KMS-11 (cell line): ENCODE results near the gene FGD6.
"Not testable (repeated sequence)": the region's sequence is repeated elsewhere in the genome, so short reads cannot be mapped to it uniquely, and the experiment has no call there.

Source experiments
- H2AFZ ChIP-seq: fragments of 200-600 bp; sonication (generic); 2 replicates; pipeline ENCODE4 v1.6.1; 2016; ENCODE audit warnings: antibody characterized with exemption, mixed run types, low read depth
- H3K27ac ChIP-seq: fragments of 200-600 bp; sonication (generic); 2 replicates; pipeline ENCODE4 v1.6.1; 2016; ENCODE audit warnings: mild to moderate bottlenecking, mixed run types
- H3K27me3 ChIP-seq: fragments of 200-600 bp; sonication (generic); 2 replicates; pipeline ENCODE4 v1.6.1; 2017; ENCODE audit warnings: mild to moderate bottlenecking, low read depth, mixed run types, moderate library complexity; ENCODE audit not compliant: insufficient read depth
- H3K36me3 ChIP-seq: fragments of 200-600 bp; sonication (generic); 2 replicates; pipeline ENCODE4 v1.6.1; 2017; ENCODE audit warnings: mild to moderate bottlenecking, mixed run types; ENCODE audit not compliant: insufficient read depth
- H3K4me1 ChIP-seq: fragments of 200-600 bp; sonication (generic); 2 replicates; pipeline ENCODE4 v1.6.1; 2016; ENCODE audit warnings: mild to moderate bottlenecking, low read depth, mixed run types; ENCODE audit not compliant: poor library complexity, severe bottlenecking
- H3K4me2 ChIP-seq: fragments of 200-600 bp; sonication (generic); 2 replicates; pipeline ENCODE4 v1.7.0; 2016; ENCODE audit warnings: mild to moderate bottlenecking, mixed run types
- H3K4me3 ChIP-seq: fragments of 200-600 bp; sonication (generic); IDR thresholded peaks from 2 replicates; pipeline ENCODE4 v1.6.1; 2017; ENCODE audit warnings: low read depth, low read length, mixed read lengths; ENCODE audit not compliant: insufficient read depth
- H3K79me2 ChIP-seq: fragments of 200-600 bp; sonication (generic); 2 replicates; pipeline ENCODE4 v1.6.1; 2016; ENCODE audit warnings: low read depth, mixed run types; ENCODE audit not compliant: insufficient read depth
- H3K9ac ChIP-seq: fragments of 200-600 bp; sonication (generic); 2 replicates; pipeline ENCODE4 v1.6.1; 2016; ENCODE audit warnings: mild to moderate bottlenecking, mixed run types
- H4K20me1 ChIP-seq: fragments of 200-600 bp; sonication (generic); 2 replicates; pipeline ENCODE4 v1.6.1; 2016; ENCODE audit warnings: mild to moderate bottlenecking, mixed run types; ENCODE audit not compliant: insufficient read depth
- TF ChIP-seq, protein P1 (sequence below): fragments of 200-600 bp; sonication (generic); conservative IDR thresholded peaks from 2 replicates; pipeline ENCODE4 v1.6.1; 2017; ENCODE audit warnings: low read depth, mild to moderate bottlenecking, antibody characterized with exemption, low read length, moderate library complexity, mixed read lengths

FGD6 gene

GRCh38 chr12:95102916-95103671 lies 114.2 kb downstream of the FGD6 start:
- H3K27ac ChIP-seq, result no peak overlapping the region
- no peaks in the 10 kb centered on the region for H4K20me1 ChIP-seq
- TF ChIP-seq, protein P1, sequence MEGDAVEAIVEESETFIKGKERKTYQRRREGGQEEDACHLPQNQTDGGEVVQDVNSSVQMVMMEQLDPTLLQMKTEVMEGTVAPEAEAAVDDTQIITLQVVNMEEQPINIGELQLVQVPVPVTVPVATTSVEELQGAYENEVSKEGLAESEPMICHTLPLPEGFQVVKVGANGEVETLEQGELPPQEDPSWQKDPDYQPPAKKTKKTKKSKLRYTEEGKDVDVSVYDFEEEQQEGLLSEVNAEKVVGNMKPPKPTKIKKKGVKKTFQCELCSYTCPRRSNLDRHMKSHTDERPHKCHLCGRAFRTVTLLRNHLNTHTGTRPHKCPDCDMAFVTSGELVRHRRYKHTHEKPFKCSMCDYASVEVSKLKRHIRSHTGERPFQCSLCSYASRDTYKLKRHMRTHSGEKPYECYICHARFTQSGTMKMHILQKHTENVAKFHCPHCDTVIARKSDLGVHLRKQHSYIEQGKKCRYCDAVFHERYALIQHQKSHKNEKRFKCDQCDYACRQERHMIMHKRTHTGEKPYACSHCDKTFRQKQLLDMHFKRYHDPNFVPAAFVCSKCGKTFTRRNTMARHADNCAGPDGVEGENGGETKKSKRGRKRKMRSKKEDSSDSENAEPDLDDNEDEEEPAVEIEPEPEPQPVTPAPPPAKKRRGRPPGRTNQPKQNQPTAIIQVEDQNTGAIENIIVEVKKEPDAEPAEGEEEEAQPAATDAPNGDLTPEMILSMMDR, result no peak
- H3K4me1 ChIP-seq, result no peaks in the 10 kb centered on the region
- no peak overlapping the region for H3K4me2 ChIP-seq
- no peak overlapping the region for H3K9ac ChIP-seq
- H3K36me3 ChIP-seq, result no peaks in the 10 kb centered on the region
- H3K27me3 ChIP-seq, result no peaks in the 10 kb centered on the region
- H3K4me3 ChIP-seq, result no peak overlapping the region
- no peak overlapping the region for H2AFZ ChIP-seq
- H3K79me2 ChIP-seq, result no peaks in the 10 kb centered on the region

DNA sequence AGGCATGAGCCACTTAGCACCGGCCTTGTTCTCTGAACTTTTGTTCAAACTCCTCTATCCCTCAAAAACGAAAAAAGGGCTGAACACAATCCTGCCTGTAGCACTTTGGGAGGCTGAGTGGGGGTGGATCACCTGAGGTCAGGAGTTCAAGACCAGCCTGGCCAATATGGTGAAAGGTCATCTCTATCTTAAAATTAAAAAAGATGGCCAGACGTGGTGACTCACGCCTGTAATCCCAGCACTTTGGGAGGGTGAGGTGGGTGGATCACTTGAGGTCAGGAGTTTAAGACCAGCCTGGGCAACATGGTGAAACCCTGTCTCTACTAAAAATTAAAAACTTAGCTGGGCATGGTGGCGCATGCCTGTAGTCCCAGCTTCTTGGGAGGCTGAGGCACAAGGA lies 115.3 kb downstream of the FGD6 start:
- H3K9ac ChIP-seq, H3K27ac ChIP-seq, H2AFZ ChIP-seq, H3K27me3 ChIP-seq, H4K20me1 ChIP-seq, H3K4me2 ChIP-seq, H3K36me3 ChIP-seq, H3K79me2 ChIP-seq, H3K4me1 ChIP-seq, H3K4me3 ChIP-seq: not testable (repeated sequence)

DNA sequence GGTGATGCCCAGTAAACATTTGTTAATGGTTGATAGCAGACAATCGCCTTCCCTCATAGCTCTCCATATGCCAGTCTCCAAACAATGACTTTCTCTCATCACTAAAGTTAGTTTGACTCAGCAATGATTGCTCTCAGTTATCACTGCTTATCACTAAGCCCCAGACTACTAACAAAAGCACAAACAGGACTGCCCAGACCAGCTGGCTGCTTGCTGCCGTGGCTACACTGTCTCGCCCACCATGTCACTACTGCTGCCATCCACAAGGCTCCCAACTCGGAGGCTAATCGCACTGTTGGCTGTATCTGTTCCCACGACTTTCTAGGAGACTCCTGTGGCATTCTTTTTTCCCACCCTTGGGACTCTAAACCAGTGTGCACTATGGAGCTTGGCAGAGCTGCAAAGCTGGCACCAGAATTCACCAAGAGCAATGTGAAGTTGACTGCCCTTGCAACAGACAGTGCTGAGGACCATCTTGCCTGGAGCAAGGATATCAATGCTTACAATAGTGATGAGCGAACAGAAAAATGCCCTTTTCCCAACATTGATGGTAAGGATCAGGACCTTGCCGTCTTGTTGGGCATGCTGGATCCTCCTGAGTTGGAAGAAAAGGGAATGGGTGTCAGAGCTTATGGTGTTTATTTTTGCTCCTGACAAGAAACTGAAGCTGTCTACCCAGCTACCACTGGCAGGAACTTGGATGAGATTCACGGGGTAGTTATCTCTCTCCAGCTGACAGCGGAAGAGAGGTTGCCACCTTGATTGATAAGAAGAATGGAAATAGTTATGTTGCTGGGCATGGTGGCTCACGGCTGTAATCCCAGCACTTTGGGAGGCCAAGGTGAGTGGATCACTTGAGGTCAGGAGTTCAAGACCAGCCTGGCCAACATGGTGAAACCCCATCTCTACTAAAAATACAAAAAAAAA lies 116.7 kb downstream of the FGD6 start:
- Histone ChIP-seq H3K27ac (no peak overlapping the region), H3K79me2 (no peaks in the 10 kb centered on the region), H3K4me3 (no peak overlapping the region), H3K27me3 (no peaks in the 10 kb centered on the region), H3K4me2 (no peak overlapping the region), H4K20me1 (no peaks in the 10 kb centered on the region), H3K36me3 (no peaks in the 10 kb centered on the region), H2AFZ (no peak overlapping the region), H3K4me1 (no peaks in the 10 kb centered on the region), H3K9ac (no peak overlapping the region)
- TF ChIP-seq, protein P1, result no peak

DNA sequence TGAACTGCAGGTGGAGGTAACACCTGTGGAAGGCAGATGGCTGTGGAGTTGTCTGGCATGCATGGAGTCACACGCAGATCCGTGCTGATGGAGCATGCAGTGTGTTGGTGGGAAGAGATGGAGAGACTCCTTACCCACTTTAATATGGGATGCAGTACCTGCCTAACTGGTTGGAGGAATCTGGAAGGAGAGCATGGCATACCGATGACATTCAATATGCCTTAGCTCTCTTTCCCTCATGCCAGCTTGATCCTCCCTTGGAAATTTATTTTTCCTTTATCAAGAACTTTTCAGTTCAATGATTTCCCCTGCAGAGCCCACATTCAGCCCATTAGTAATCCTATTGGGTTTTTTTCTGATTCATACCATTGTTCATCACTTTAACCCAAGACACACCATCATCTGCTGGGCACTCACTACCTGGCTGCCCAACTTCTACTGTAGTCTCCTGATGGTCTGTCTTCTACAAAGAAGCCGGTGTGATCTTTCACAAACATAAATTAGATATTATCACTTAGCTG lies 117.9 kb downstream of the FGD6 start:
- TF ChIP-seq, protein P1, result no peak
- no peaks in the 10 kb centered on the region for H3K27me3 ChIP-seq
- no peak overlapping the region for H2AFZ ChIP-seq
- H4K20me1 ChIP-seq, result no peaks in the 10 kb centered on the region
- no peaks in the 10 kb centered on the region for H3K79me2 ChIP-seq
- H3K4me2 ChIP-seq, result no peak overlapping the region
- H3K36me3 ChIP-seq, result no peaks in the 10 kb centered on the region
- no peak overlapping the region for H3K27ac ChIP-seq
- H3K4me1 ChIP-seq, result no peaks in the 10 kb centered on the region
- no peak overlapping the region for H3K4me3 ChIP-seq
- no peak overlapping the region for H3K9ac ChIP-seq
